SU-DHL-6 (cell line): ENCODE data around the gene CARD9.

Source experiments
- CTCF ChIP-seq: fragments of 200-600 bp; sonication (generic); IDR thresholded peaks from one replicate; pipeline ENCODE4 v1.5.1; 2017; ENCODE audit warnings: antibody characterized with exemption, mild to moderate bottlenecking, low read length, moderate library complexity; ENCODE audit not compliant: insufficient read depth, poor library complexity, severe bottlenecking
- EZH2phosphoT487 ChIP-seq: fragments of 200-600 bp; sonication (generic), shearing (Covaris generic); conservative IDR thresholded peaks from 2 replicates; pipeline ENCODE4 v1.6.1; 2018; ENCODE audit warnings: mild to moderate bottlenecking, antibody characterized with exemption, low read length, moderate library complexity, mixed read lengths

GRCh38 chr9:136422876-136423275, 49.4 kb upstream of the CARD9 start:
- TF ChIP-seq CTCF (no peak), EZH2phosphoT487 (no peak)
